OCI-LY1 (cell line): ENCODE results near the gene EML5.

Source experiments
- H2AFZ ChIP-seq: fragments of 200-600 bp; sonication (generic), shearing (Covaris generic); 2 replicates; pipeline ENCODE4 v1.6.0; 2014; ENCODE audit warnings: antibody characterized with exemption, mild to moderate bottlenecking, low read length
- H3F3A ChIP-seq: fragments of 200-600 bp; sonication (generic), shearing (Covaris generic); 2 replicates; pipeline ENCODE4 v1.6.0; 2014; ENCODE audit warnings: mild to moderate bottlenecking, antibody characterized with exemption, low read length, moderate library complexity; ENCODE audit not compliant: insufficient read depth
- H3K27ac ChIP-seq: fragments of 200-600 bp; sonication (generic); 2 replicates; pipeline ENCODE4 v1.5.1; 2014; ENCODE audit warnings: low read length, mixed run types, mild to moderate bottlenecking, low read depth; ENCODE audit not compliant: poor library complexity, severe bottlenecking
- H3K27me3 ChIP-seq: fragments of 200-600 bp; sonication (generic); 2 replicates; pipeline ENCODE4 v1.6.0; 2014; ENCODE audit warnings: antibody characterized with exemption, mild to moderate bottlenecking, low read length, moderate library complexity; ENCODE audit not compliant: insufficient read depth
- H3K36me3 ChIP-seq: fragments of 200-600 bp; sonication (generic); 2 replicates; pipeline ENCODE4 v1.6.1; 2014; ENCODE audit warnings: mild to moderate bottlenecking, antibody characterized with exemption, low read length, moderate library complexity, mixed read lengths; ENCODE audit not compliant: insufficient read depth
- H3K4me1 ChIP-seq: fragments of 200-600 bp; sonication (generic); 2 replicates; pipeline ENCODE4 v1.5.1; 2014; ENCODE audit warnings: mild to moderate bottlenecking, low read length, moderate library complexity; ENCODE audit not compliant: insufficient read depth, severe bottlenecking
- H3K4me2 ChIP-seq: fragments of 200-600 bp; sonication (generic), shearing (Covaris generic); 2 replicates; pipeline ENCODE4 v1.6.1; 2014; ENCODE audit warnings: low read length
- H3K4me3 ChIP-seq: fragments of 200-600 bp; sonication (generic); 2 replicates; pipeline ENCODE4 v1.5.1; 2014; ENCODE audit warnings: low read length, low read depth, mild to moderate bottlenecking, mixed read lengths; ENCODE audit not compliant: poor library complexity, severe bottlenecking
- H3K79me2 ChIP-seq: fragments of 200-600 bp; shearing (Covaris generic); 2 replicates; pipeline ENCODE4 v1.6.1; 2016; ENCODE audit warnings: mixed run types, low read length, mixed read lengths; ENCODE audit not compliant: insufficient read depth
- H3K9ac ChIP-seq: fragments of 200-600 bp; sonication (generic), shearing (Covaris generic); 2 replicates; pipeline ENCODE4 v1.6.1; 2014; ENCODE audit warnings: mild to moderate bottlenecking, low read length, mixed read lengths
- H3K9me2 ChIP-seq: fragments of 200-600 bp; sonication (generic), shearing (Covaris generic); 2 replicates; pipeline ENCODE4 v1.6.1; 2014; ENCODE audit warnings: low read depth, mild to moderate bottlenecking, low read length, mixed read lengths
- H3K9me3 ChIP-seq: fragments of 200-600 bp; shearing (Covaris generic); 2 replicates; pipeline ENCODE4 v1.6.1; 2014; ENCODE audit warnings: low read length, mixed read lengths
- H4K20me1 ChIP-seq: fragments of 200-600 bp; sonication (generic), shearing (Covaris generic); 2 replicates; pipeline ENCODE4 v1.6.0; 2016; ENCODE audit warnings: mild to moderate bottlenecking, low read length; ENCODE audit not compliant: insufficient read depth
- CTCF ChIP-seq: fragments of 200-600 bp; sonication (generic), shearing (Covaris generic); IDR thresholded peaks from 2 replicates; pipeline ENCODE4 v1.5.1; 2017; ENCODE audit warnings: mild to moderate bottlenecking, antibody characterized with exemption, low read length, moderate library complexity, mixed read lengths
- EZH2 ChIP-seq: fragments of 200-600 bp; sonication (generic), shearing (Covaris generic); IDR thresholded peaks from 2 replicates; pipeline ENCODE4 v1.8.0; 2017; ENCODE audit warnings: borderline replicate concordance, mixed run types, mild to moderate bottlenecking, antibody characterized with exemption, low read length, moderate library complexity, mixed read lengths

The EML5 gene

GRCh38 chr14:88792473-88793258 lies at the start of gene EML5:
TSS of gene EML5 (minus strand) at chr14:88792953. CDS start at chr14:88792503, 450 bp downstream.
- Histone ChIP-seq H3K4me2 (peak within 1 kb of the TSS; percentile 69), H3K9ac (peak within 1 kb of the TSS; percentile 59), H4K20me1 (no peaks in the 10 kb centered on the region), H3K36me3 (no peaks in the 10 kb centered on the region), H3K4me3 (peak within 1 kb of the TSS; percentile 66), H3K27me3 (no peaks in the 10 kb centered on the region), H3K27ac (no peak within 1 kb of the TSS), H3K79me2 (no peaks in the 10 kb centered on the region), H2AFZ (peak within 1 kb of the TSS; percentile 39), H3K9me3 (no peaks in the 10 kb centered on the region), H3K4me1 (peaks cover 15% of the 10 kb centered on the region), H3K9me2 (no peaks in the 10 kb centered on the region), H3F3A (no peaks in the 10 kb centered on the region)
- TF ChIP-seq EZH2 (no peak), CTCF (peak; percentile 25; the same call in 1 of the 2 replicates)

GRCh38 chr14:88842414-88842813 lies 49.7 kb upstream of the EML5 start:
- Histone ChIP-seq H3K4me2 (no peak overlapping the region), H3K4me3 (no peak overlapping the region), H3K79me2 (no peaks in the 10 kb centered on the region), H3K36me3 (no peaks in the 10 kb centered on the region), H3K4me1 (no peaks in the 10 kb centered on the region), H3K9me2 (no peaks in the 10 kb centered on the region), H4K20me1 (no peaks in the 10 kb centered on the region), H3F3A (no peaks in the 10 kb centered on the region), H3K27me3 (no peaks in the 10 kb centered on the region), H3K27ac (no peak overlapping the region), H3K9me3 (no peaks in the 10 kb centered on the region), H2AFZ (no peak overlapping the region), H3K9ac (no peak overlapping the region)
- TF ChIP-seq CTCF, result no peak
- TF ChIP-seq EZH2, result no peak

- H3K9me2 ChIP-seq, result no peaks in the 10 kb centered on the region
- no peak overlapping the region for H3K27ac ChIP-seq
- no peaks in the 10 kb centered on the region for H3K79me2 ChIP-seq
- H4K20me1 ChIP-seq, result no peaks in the 10 kb centered on the region
- H3K4me2 ChIP-seq, result no peak overlapping the region
- no peak overlapping the region for H3K9ac ChIP-seq
- H3K9me3 ChIP-seq, result no peaks in the 10 kb centered on the region
- no peaks in the 10 kb centered on the region for H3K4me1 ChIP-seq
- H3K27me3 ChIP-seq, result no peaks in the 10 kb centered on the region
- no peaks in the 10 kb centered on the region for H3K36me3 ChIP-seq
- TF ChIP-seq EZH2, result no peak
- no peak for TF ChIP-seq CTCF
- H2AFZ ChIP-seq, result no peak overlapping the region
- H3F3A ChIP-seq, result no peaks in the 10 kb centered on the region
- no peak overlapping the region for H3K4me3 ChIP-seq
These were observed 49.0 kb upstream of the EML5 start for GRCh38 chr14:88841741-88842140.
